CD14-positive monocyte (primary cell): Measurements from ENCODE around the gene GXYLT1. TPM values are rescaled to one million over a fixed set of nuclear protein-coding genes. Genes with fewer than 3 reads are reported as not detected.

Experiments used
- DNase-seq, 3 donors: peaks; one replicate each; pipeline ENCODE4 v3.0.0-alpha.2; 2011 to 2022
- H2AFZ ChIP-seq: 2 replicates; pipeline ENCODE4 v1.6.0; 2012; ENCODE audit warnings: mild to moderate bottlenecking, low read depth, low read length, inconsistent platforms; ENCODE audit not compliant: insufficient read depth, poor library complexity, severe bottlenecking
- H3K27ac ChIP-seq, 2 donors: 1 replicate in 1 of 2; 2 replicates in 1 of 2; pipeline ENCODE4 v1.5.1; 2012 to 2013; ENCODE audit warnings: low read length in 2 of 2, control low read depth in 1 of 2, inconsistent platforms in 1 of 2, low read depth in 1 of 2, mild to moderate bottlenecking in 1 of 2
- H3K27me3 ChIP-seq, 2 donors: one replicate each; pipeline versions ENCODE4 v1.6.0 to v1.6.1; 2011 to 2013; ENCODE audit warnings: low read length in 2 of 2; ENCODE audit not compliant: control insufficient read depth in 2 of 2, insufficient read depth in 2 of 2
- H3K36me3 ChIP-seq, 2 donors: replicated peaks in 1 of 2; 1 replicate in 1 of 2; 2 replicates in 1 of 2; pipeline versions ENCODE4 v1.5.1 to v1.6.1; 2012 to 2013; ENCODE audit warnings: low read length in 2 of 2, control low read depth in 1 of 2, inconsistent platforms in 1 of 2, mild to moderate bottlenecking in 1 of 2; ENCODE audit not compliant: insufficient read depth in 2 of 2, control insufficient read depth in 1 of 2
- H3K4me1 ChIP-seq, 2 donors: 1 replicate in 1 of 2; 2 replicates in 1 of 2; pipeline versions ENCODE4 v1.5.1 to v1.6.1; 2012 to 2013; ENCODE audit warnings: low read length in 2 of 2, control low read depth in 1 of 2, inconsistent platforms in 1 of 2, mild to moderate bottlenecking in 1 of 2, moderate library complexity in 1 of 2; ENCODE audit not compliant: insufficient read depth in 2 of 2, control insufficient read depth in 1 of 2
- H3K4me2 ChIP-seq: replicated peaks from 2 replicates; pipeline ENCODE3; 2012; ENCODE audit warnings: low read length, moderate library complexity, mild to moderate bottlenecking; ENCODE audit not compliant: poor library complexity, severe bottlenecking; ENCODE audit errors: extremely low read depth
- H3K4me3 ChIP-seq, 3 experiments: fragments of 200-600 bp in 1 of 3; sonication (generic) in 1 of 3; replicated peaks in 1 of 3; 1 replicate in 2 of 3; 2 replicates in 1 of 3; pipeline ENCODE4 v1.5.1; 2011 to 2013; ENCODE audit warnings: low read length in 3 of 3, mild to moderate bottlenecking in 3 of 3, control low read depth in 2 of 3, low read depth in 2 of 3, inconsistent platforms in 1 of 3, moderate library complexity in 1 of 3
- H3K79me2 ChIP-seq: 2 replicates; pipeline ENCODE4 v1.6.0; 2012; ENCODE audit warnings: mild to moderate bottlenecking, control low read depth, inconsistent platforms, low read length, moderate library complexity; ENCODE audit not compliant: insufficient read depth
- H3K9ac ChIP-seq: 2 replicates; pipeline ENCODE4 v1.6.0; 2017; ENCODE audit warnings: low read length, mild to moderate bottlenecking; ENCODE audit not compliant: insufficient read depth, poor library complexity, severe bottlenecking
- H3K9me3 ChIP-seq, 2 donors: replicated peaks in 1 of 2; 1 replicate in 1 of 2; 2 replicates in 1 of 2; pipeline versions ENCODE4 v1.5.1 to v1.6.1; 2012 to 2013; ENCODE audit warnings: low read length in 2 of 2, control low read depth in 1 of 2; ENCODE audit not compliant: control insufficient read depth in 1 of 2, insufficient read depth in 1 of 2
- H4K20me1 ChIP-seq: 2 replicates; pipeline ENCODE4 v1.6.0; 2012; ENCODE audit warnings: mild to moderate bottlenecking, low read length, control low read depth, moderate library complexity; ENCODE audit not compliant: insufficient read depth
- H3K27ac Mint-ChIP-seq, 7 donors: one replicate each; pipeline ENCODE4 v1.8.0; 2020; ENCODE audit warnings: mild to moderate bottlenecking in 7 of 7, mixed read lengths in 7 of 7, moderate library complexity in 6 of 7, inconsistent platforms in 2 of 7
- H3K27me3 Mint-ChIP-seq, 3 donors: one replicate each; pipeline ENCODE4 v1.8.0; 2021 to 2022; ENCODE audit warnings: low read depth in 3 of 3, mild to moderate bottlenecking in 3 of 3, mixed read lengths in 3 of 3, moderate library complexity in 3 of 3, inconsistent platforms in 1 of 3
- H3K36me3 Mint-ChIP-seq, 2 donors: one replicate each; pipeline ENCODE4 v1.8.0; 2020; ENCODE audit warnings: mixed read lengths in 2 of 2, inconsistent platforms in 1 of 2, mild to moderate bottlenecking in 1 of 2
- H3K4me1 Mint-ChIP-seq: one replicate; pipeline ENCODE4 v1.8.0; 2020; ENCODE audit warnings: mild to moderate bottlenecking, mixed read lengths
- H3K4me3 Mint-ChIP-seq, 2 donors: one replicate each; pipeline ENCODE4 v1.8.0; 2020; ENCODE audit warnings: mild to moderate bottlenecking in 2 of 2, mixed read lengths in 2 of 2, moderate library complexity in 1 of 2
- H3K9me3 Mint-ChIP-seq, 7 donors: one replicate each; pipeline ENCODE4 v1.8.0; 2020 to 2022; ENCODE audit warnings: mixed read lengths in 7 of 7, mild to moderate bottlenecking in 6 of 7, moderate library complexity in 6 of 7, inconsistent platforms in 2 of 7
- CTCF ChIP-seq: fragments of 200-600 bp; IDR thresholded peaks from one replicate; pipeline ENCODE4 v1.8.0; 2022; ENCODE audit warnings: antibody characterized with exemption, mild to moderate bottlenecking
- WGBS: methylation state at CpG from one replicate; pipeline ENCODE4 v1.1.5; 2013; ENCODE audit warnings: missing lambda C conversion rate; ENCODE audit not compliant: insufficient coverage; 5-methylcytosine and 5-hydroxymethylcytosine counted together
- intact Hi-C, 2 donors: fragments of 100-400 bp; cut with micrococcal nuclease; formaldehyde crosslinking; loops; one replicate each; pipeline versions ENCODE4 v1.15.0 to v1.15.1; 2023
- polyA plus RNA-seq, 3 donors: library from polyadenylated mRNA; depleted of rRNA in 1 of 3; unstranded in 2 of 3; stranded (reverse) in 1 of 3; fragments of 300-500 nt in 2 of 3; fragments of >200 nt in 1 of 3; fragmentation: Illumina TruSeq in 2 of 3; gene quantifications; 1 replicate in 2 of 3; 2 replicates in 1 of 3; pipeline ENCODE4 v1.2.3, GENCODE V29; 2012 to 2021

Gene GXYLT1
- polyA plus RNA-seq, 3 donors: 2.5 to 7.1 (median 4.9) TPM

- no peak overlapping the region for H3K4me3 Mint-ChIP-seq
- no peak overlapping the region for H3K4me3 ChIP-seq
- WGBS: no CpG with 5 or more reads among the region's 4 CpGs
- H3K27me3 Mint-ChIP-seq: no peaks in the 10 kb centered on the region
- DNase-seq: no peak
- no peak overlapping the region for H2AFZ ChIP-seq
- intact Hi-C loops: no loop called here
- H3K9ac ChIP-seq: no peak overlapping the region
- no peak overlapping the region for H3K27ac Mint-ChIP-seq
- H3K27me3 ChIP-seq: no peaks in the 10 kb centered on the region
- peaks cover 4% of the 10 kb centered on the region for H3K4me1 Mint-ChIP-seq
- no peaks in the 10 kb centered on the region for H3K9me3 ChIP-seq
- H3K36me3 Mint-ChIP-seq: peaks cover 11 to 19% of the 10 kb centered on the region in 2 donors
- peaks cover 9 to 25% of the 10 kb centered on the region in 2 donors for H3K36me3 ChIP-seq
- TF ChIP-seq CTCF: no peak
- H3K79me2 ChIP-seq: no peaks in the 10 kb centered on the region
- no peaks in the 10 kb centered on the region for H4K20me1 ChIP-seq
- no peak overlapping the region for H3K27ac ChIP-seq
- peaks cover 2 to 4% of the 10 kb centered on the region in 2 donors for H3K4me1 ChIP-seq
- no peak overlapping the region for H3K4me2 ChIP-seq
- H3K9me3 Mint-ChIP-seq: no peaks in the 10 kb centered on the region
Measured at GRCh38 chr12:42103155-42103554, 41.5 kb downstream of the GXYLT1 start.

- Histone ChIP-seq H3K79me2 (no peaks in the 10 kb centered on the region), H3K27ac (no peak overlapping the region), H3K4me2 (no peak overlapping the region), H3K4me1 (peaks cover 2 to 4% of the 10 kb centered on the region in 2 donors), H3K36me3 (peaks cover 5 to 21% of the 10 kb centered on the region in 2 donors), H2AFZ (no peak overlapping the region), H3K9ac (no peak overlapping the region), H4K20me1 (no peaks in the 10 kb centered on the region), H3K4me3 (no peak overlapping the region), H3K27me3 (no peaks in the 10 kb centered on the region), H3K9me3 (no peaks in the 10 kb centered on the region)
- Mint-ChIP-seq H3K27ac (no peak overlapping the region), H3K4me3 (no peak overlapping the region), H3K9me3 (peaks cover 0 to 2% (median 0%) of the 10 kb centered on the region in 7 donors), H3K4me1 (peaks cover 7% of the 10 kb centered on the region), H3K27me3 (no peaks in the 10 kb centered on the region), H3K36me3 (peaks cover 10 to 18% of the 10 kb centered on the region in 2 donors)
- intact Hi-C loops: no loop called here
- no peak for DNase-seq
- WGBS: no CpG with 5 or more reads among the region's 3 CpGs
- TF ChIP-seq CTCF: no peak
Measured at GRCh38 chr12:42102720-42103119, 42.0 kb downstream of the GXYLT1 start.
